Right lobe of liver (tissue), 6 donors: Measurements from ENCODE around the gene FAM83C. TPM values are rescaled to one million over a fixed set of nuclear protein-coding genes. Genes with fewer than 3 reads are reported as not detected.
A peak's percentile ranks its signal among the peaks of the same experiment; 100 is the strongest.

ENCODE experiments used
- ATAC-seq, 4 donors: fragments of 200-7000 bp; cut with Tn5 transposase; one replicate each; pipeline ENCODE4 v1.9.1; 2020; ENCODE audit warnings: mild to moderate bottlenecking in 4 of 4, moderate library complexity in 4 of 4
- DNase-seq, 3 donors: peaks; one replicate each; pipeline ENCODE4 v3.0.0-alpha.2; 2020
- H3K27ac ChIP-seq, 3 donors: fragments of 200-600 bp; one replicate each; pipeline ENCODE4 v1.8.0; 2022
- H3K27me3 ChIP-seq, 2 donors: fragments of 200-600 bp; one replicate each; pipeline ENCODE4 v1.8.0; 2022
- H3K36me3 ChIP-seq, 4 donors: fragments of 200-600 bp; sonication (generic) in 1 of 4; one replicate each; pipeline versions ENCODE4 v1.5.1 to v1.8.0; 2017 to 2022; ENCODE audit warnings: control low read depth in 1 of 4
- H3K4me1 ChIP-seq, 4 donors: fragments of 200-600 bp; sonication (generic) in 1 of 4; one replicate each; pipeline versions ENCODE4 v1.5.1 to v1.8.0; 2017 to 2022; ENCODE audit warnings: control low read depth in 1 of 4
- H3K4me3 ChIP-seq, 3 donors: fragments of 200-600 bp; one replicate each; pipeline ENCODE4 v1.8.0; 2022
- H3K9me3 ChIP-seq, 4 donors: fragments of 200-600 bp; sonication (generic) in 1 of 4; one replicate each; pipeline versions ENCODE4 v1.5.1 to v1.8.0; 2017 to 2022; ENCODE audit warnings: control low read depth in 1 of 4
- CTCF ChIP-seq, 4 donors: fragments of 200-600 bp in 3 of 4; fragments of 450-650 bp in 1 of 4; IDR thresholded peaks; one replicate each; pipeline versions ENCODE4 v1.5.1 to v1.8.0; 2016 to 2022; ENCODE audit warnings: antibody characterized with exemption in 4 of 4, mild to moderate bottlenecking in 2 of 4
- POLR2A ChIP-seq: fragments of 450-650 bp; IDR thresholded peaks from one replicate; pipeline ENCODE4 v1.6.1; 2017; ENCODE audit warnings: antibody characterized with exemption, mild to moderate bottlenecking
- WGBS: methylation state at CpG from one replicate; pipeline ENCODE4 v1.1.6; 2018; ENCODE audit warnings: low coverage, low lambda C conversion rate; ENCODE audit not compliant: insufficient coverage; ENCODE audit errors: missing lambda C conversion rate; 5-methylcytosine and 5-hydroxymethylcytosine counted together
- intact Hi-C, 2 donors: fragments of 100-400 bp; cut with DNase I; formaldehyde crosslinking; loops; one replicate each; pipeline versions ENCODE4 v1.11.2 to v1.14.1; 2022
- total RNA-seq, 6 experiments: library from RNA; depleted of rRNA in 2 of 6; stranded (reverse); fragments of >200 nt in 2 of 6; fragmentation: NEBNext Ultra II Directional in 3 of 6; extraction: Animal tissue kit (Norgen Biotek cat#: 25700) in 3 of 6; gene quantifications; one replicate each; pipeline versions ENCODE4 v1.1.0 to v1.2.4, GENCODE V29; 2016 to 2023
- donor health status: DM: no; HTN: yes; CAD: no.
- donor health status: DM: no; HTN: no; CAD: no.
- donor health status: DM: no; HTN: no; CAD: no.
- donor health status: DM: no; HTN: yes; CAD: no.
- donor health status: DM: no; HTN: yes; CAD: no.

The FAM83C gene
- total RNA-seq, 6 experiments from 2014 or later = not detected

- intact Hi-C loops = no loop called here
- TF ChIP-seq CTCF (IDR thresholded peaks at IDR 0.05) (no peak), POLR2A (no peak)
- WGBS = 29% methylated on average over 6 of the region's 24 CpGs
- Histone ChIP-seq H3K9me3 (no peaks in the 10 kb centered on the region), H3K27ac (peak overlapping the region; percentile 67 to 84 (median 80)), H3K27me3 (no peaks in the 10 kb centered on the region), H3K4me1 (peaks cover 0 to 27% (median 13%) of the 10 kb centered on the region in 4 donors), H3K4me3 (peak overlapping the region; percentile 95 to 99 (median 98)), H3K36me3 (peaks cover 0 to 37% (median 11%) of the 10 kb centered on the region in 4 donors)
- no peak for ATAC-seq
- DNase-seq = no peak
Observed at GRCh38 chr20:35283441-35284266, 8.6 kb downstream of the FAM83C start.

GRCh38 chr20:35281506-35282101 is 10.6 kb downstream of the FAM83C start:
- 95% methylated on average over 9 of the region's 10 CpGs for WGBS

GRCh38 chr20:35280523-35280922 is 11.7 kb downstream of the FAM83C start:
- no peaks in the 10 kb centered on the region for H3K9me3 ChIP-seq
- DNase-seq (no peak), ATAC-seq (no peak)
- no peak overlapping the region for H3K4me3 ChIP-seq
- intact Hi-C loops = no loop called here
- TF ChIP-seq POLR2A (no peak), CTCF (IDR thresholded peaks at IDR 0.05) (no peak)
- peaks cover 0 to 25% (median 10%) of the 10 kb centered on the region in 4 donors for H3K4me1 ChIP-seq
- H3K36me3 ChIP-seq = peaks cover 0 to 38% (median 12%) of the 10 kb centered on the region in 4 donors
- WGBS = no CpG with 5 or more reads among the region's 6 CpGs
- H3K27ac ChIP-seq = no peak overlapping the region
- no peaks in the 10 kb centered on the region for H3K27me3 ChIP-seq

More at GRCh38 chr20:35281506-35282101, 10.6 kb downstream of the FAM83C start:
- Histone ChIP-seq H3K9me3 (no peaks in the 10 kb centered on the region), H3K4me3 (no peak overlapping the region), H3K4me1 (peaks cover 0 to 29% (median 14%) of the 10 kb centered on the region in 4 donors), H3K36me3 (peaks cover 0 to 38% (median 12%) of the 10 kb centered on the region in 4 donors), H3K27me3 (no peaks in the 10 kb centered on the region), H3K27ac (no peak overlapping the region)
- TF ChIP-seq CTCF (IDR thresholded peaks at IDR 0.05) (no peak), POLR2A (no peak)
- no peak for DNase-seq
- ATAC-seq = no peak
- intact Hi-C loops = no loop called here

GRCh38 chr20:35279533-35280174 is 12.6 kb downstream of the FAM83C start:
- Histone ChIP-seq H3K4me1 (peaks cover 0 to 25% (median 8%) of the 10 kb centered on the region in 4 donors), H3K27me3 (no peaks in the 10 kb centered on the region), H3K36me3 (peaks cover 0 to 38% (median 12%) of the 10 kb centered on the region in 4 donors), H3K27ac (no peak overlapping the region), H3K4me3 (no peak overlapping the region), H3K9me3 (no peaks in the 10 kb centered on the region)
- TF ChIP-seq CTCF (IDR thresholded peaks at IDR 0.05) (no peak), POLR2A (no peak)
- WGBS = 80% methylated on average over 2 of the region's 7 CpGs
- ATAC-seq = no peak
- intact Hi-C loops = loop anchor here in 1 of 2 donors (10.0 kb wide), 2 partner anchors 65 to 135 kb away; partner anchors contain the start of gene EDEM2
- DNase-seq = no peak
